B cell (primary cell): ENCODE results near the gene SYT17. TPM values are rescaled to one million over a fixed set of nuclear protein-coding genes. Genes with fewer than 3 reads are reported as not detected.
A peak's percentile ranks its signal among the peaks of the same experiment; 100 is the strongest.

Source experiments
- ATAC-seq: fragments of 200-7000 bp; cut with Tn5 transposase; one replicate; pipeline ENCODE4 v1.10.0; 2021; ENCODE audit warnings: low read depth, mild to moderate bottlenecking, moderate number of reproducible peaks, moderate library complexity
- CTCF ChIA-PET: fragments of 350-600 bp; sonication (Branson Sonifier 250); formaldehyde crosslinking; loops from one replicate; lab custom pipeline; 2021; ENCODE audit warnings: antibody characterized with exemption, inconsistent platforms; lab: Charles Lee
- POLR2A ChIA-PET: fragments of 350-600 bp; sonication (Branson Sonifier 250); formaldehyde crosslinking; loops from one replicate; lab custom pipeline; 2021; ENCODE audit warnings: antibody characterized with exemption; lab: Charles Lee
- DNase-seq: peaks from one replicate; pipeline ENCODE4 v3.0.0; 2013
- H2AFZ ChIP-seq: 2 replicates; pipeline ENCODE4 v1.6.1; 2012; ENCODE audit warnings: mild to moderate bottlenecking, low read depth, low read length; ENCODE audit not compliant: insufficient read depth, poor library complexity, severe bottlenecking
- H3K27ac ChIP-seq, 2 donors: 1 replicate in 1 of 2; 2 replicates in 1 of 2; pipeline ENCODE4 v1.5.1; 2012 to 2013; ENCODE audit warnings: low read length in 2 of 2, mild to moderate bottlenecking in 2 of 2, moderate library complexity in 1 of 2
- H3K27me3 ChIP-seq, 4 experiments: fragments of 200-600 bp in 1 of 4; sonication (generic) in 1 of 4; replicated peaks in 1 of 4; 1 replicate in 2 of 4; 2 replicates in 2 of 4; pipeline versions ENCODE4 v1.6.1 to v1.7.0; 2013 to 2016; ENCODE audit warnings: low read length in 3 of 4, mild to moderate bottlenecking in 2 of 4, mixed read lengths in 1 of 4, moderate library complexity in 1 of 4; ENCODE audit not compliant: insufficient read depth in 4 of 4, control insufficient read depth in 3 of 4; ENCODE audit errors: control extremely low read depth in 1 of 4
- H3K36me3 ChIP-seq, 2 experiments: replicated peaks in 1 of 2; 1 replicate in 1 of 2; 2 replicates in 1 of 2; pipeline versions ENCODE4 v1.6.1 to v1.7.1; 2013; ENCODE audit warnings: low read length in 1 of 2; ENCODE audit not compliant: insufficient read depth in 2 of 2, control insufficient read depth in 1 of 2; ENCODE audit errors: control extremely low read depth in 1 of 2, extremely low read depth in 1 of 2
- H3K4me1 ChIP-seq, 2 donors: fragments of 200-600 bp in 1 of 2; sonication (generic) in 1 of 2; 1 replicate in 1 of 2; 2 replicates in 1 of 2; pipeline versions ENCODE4 v1.5.1 to v1.6.1; 2013 to 2017; ENCODE audit warnings: low read length in 2 of 2; ENCODE audit not compliant: control insufficient read depth in 2 of 2, insufficient read depth in 2 of 2
- H3K4me2 ChIP-seq: replicated peaks from 2 replicates; pipeline ENCODE3; 2012; ENCODE audit warnings: mild to moderate bottlenecking, low read depth, low read length; ENCODE audit not compliant: poor library complexity, severe bottlenecking
- H3K4me3 ChIP-seq, 5 experiments: fragments of 200-600 bp in 1 of 5; sonication (generic) in 1 of 5; 1 replicate in 3 of 5; 2 replicates in 2 of 5; pipeline versions ENCODE4 v1.5.1 to v1.7.0; 2011 to 2016; ENCODE audit warnings: low read length in 4 of 5, mild to moderate bottlenecking in 4 of 5, low read depth in 2 of 5, control low read depth in 1 of 5, moderate library complexity in 1 of 5; ENCODE audit not compliant: insufficient read depth in 1 of 5; ENCODE audit errors: control extremely low read depth in 1 of 5, extremely low read depth in 1 of 5
- H3K79me2 ChIP-seq: fragments of 200-600 bp; sonication (generic); one replicate; pipeline ENCODE4 v1.6.0; 2016; ENCODE audit warnings: low read length; ENCODE audit not compliant: control insufficient read depth, insufficient read depth
- H3K9ac ChIP-seq: fragments of 200-600 bp; sonication (generic); 2 replicates; pipeline ENCODE4 v1.6.1; 2017; ENCODE audit warnings: mild to moderate bottlenecking, low read length, moderate library complexity
- H3K9me3 ChIP-seq, 3 donors: one replicate each; pipeline versions ENCODE4 v1.6.1 to v1.7.1; 2013; ENCODE audit warnings: low read length in 2 of 3; ENCODE audit not compliant: control insufficient read depth in 2 of 3, insufficient read depth in 1 of 3; ENCODE audit errors: control extremely low read depth in 1 of 3
- H4K20me1 ChIP-seq: 2 replicates; pipeline ENCODE4 v1.6.0; 2012; ENCODE audit warnings: mild to moderate bottlenecking, low read length; ENCODE audit not compliant: insufficient read depth, control insufficient read depth, poor library complexity, severe bottlenecking
- H3K27ac Mint-ChIP-seq: one replicate; pipeline ENCODE4 v1.8.0; 2021; ENCODE audit warnings: mixed read lengths
- H3K27me3 Mint-ChIP-seq: one replicate; pipeline ENCODE4 v1.8.0; 2021; ENCODE audit warnings: mixed read lengths
- H3K4me1 Mint-ChIP-seq: one replicate; pipeline ENCODE4 v1.8.0; 2021; ENCODE audit warnings: mixed read lengths
- H3K4me3 Mint-ChIP-seq: one replicate; pipeline ENCODE4 v1.8.0; 2021; ENCODE audit warnings: mixed read lengths
- H3K9me3 Mint-ChIP-seq: one replicate; pipeline ENCODE4 v1.8.0; 2022; ENCODE audit warnings: mixed read lengths; ENCODE audit not compliant: insufficient read depth
- CTCF ChIP-seq: fragments of 200-600 bp; IDR thresholded peaks from one replicate; pipeline ENCODE4 v1.8.0; 2022; ENCODE audit warnings: antibody characterized with exemption, mild to moderate bottlenecking
- EZH2 ChIP-seq: IDR thresholded peaks from 2 replicates; pipeline ENCODE4 v1.6.1; 2012; ENCODE audit warnings: borderline replicate concordance, low read depth, mild to moderate bottlenecking, moderate library complexity, low read length; ENCODE audit not compliant: insufficient read depth, poor library complexity, severe bottlenecking
- WGBS: methylation state at CpG from one replicate; pipeline ENCODE4 v1.1.5; 2013; ENCODE audit warnings: missing lambda C conversion rate; ENCODE audit not compliant: insufficient coverage; 5-methylcytosine and 5-hydroxymethylcytosine counted together
- intact Hi-C: fragments of 100-400 bp; cut with micrococcal nuclease; formaldehyde crosslinking; loops from one replicate; pipeline ENCODE4 v1.10.0; 2022
- polyA plus RNA-seq: library from polyadenylated mRNA; depleted of rRNA; stranded (reverse); fragments of >200 nt; gene quantifications from 2 replicates; pipeline ENCODE4 v1.2.3, GENCODE V29; 2012
- total RNA-seq, 2 donors: library from RNA; stranded (reverse); fragments of 120-200 nt in 1 of 2; gene quantifications; 1 replicate in 1 of 2; 2 replicates in 1 of 2; pipeline versions ENCODE4 v1.2.3 to v1.2.4, GENCODE V29; 2013 to 2022

The SYT17 gene
- total and polyA plus RNA-seq, 2 donors (not counting 1 experiment from before 2014, with no cell fraction given) = 24.9 to 27.7 TPM

- no peaks in the 10 kb centered on the region for H3K36me3 ChIP-seq
- peak overlapping the region; percentile 38 for H3K4me2 ChIP-seq
- TF ChIP-seq CTCF = no peak
- TF ChIP-seq EZH2 = no peak
- H3K9me3 ChIP-seq = peaks cover 0 to 10% (median 4%) of the 10 kb centered on the region in 3 donors
- peak overlapping the region; percentile 36 for H3K4me3 Mint-ChIP-seq
- H3K79me2 ChIP-seq = no peaks in the 10 kb centered on the region
- no peaks in the 10 kb centered on the region for H3K27me3 Mint-ChIP-seq
- H4K20me1 ChIP-seq = no peaks in the 10 kb centered on the region
- intact Hi-C loops = loop anchor here (2.0 kb wide), 1 partner anchor 14 kb away; no protein-coding TSS in a partner anchor
- 54% methylated on average over 6 of the region's 11 CpGs for WGBS
- H3K9me3 Mint-ChIP-seq = no peaks in the 10 kb centered on the region
- no peak for DNase-seq
- POLR2A ChIA-PET = interaction anchor here (0.9 kb wide), 1 partner anchor 36 kb away, joined by 3 read pairs; no protein-coding TSS in a partner anchor
- no peak overlapping the region for H3K27ac ChIP-seq
- H3K4me3 ChIP-seq = peak overlapping the region in 1 of 5 experiments; percentile 27
- H3K27ac Mint-ChIP-seq = peak overlapping the region; percentile 29
- peak overlapping the region; percentile 70 for H2AFZ ChIP-seq
- CTCF ChIA-PET = interaction anchor here (0.8 to 1.2 kb wide), 2 partner anchors 11 to 45 kb away, joined by 4 read pairs; no protein-coding TSS in a partner anchor
- H3K9ac ChIP-seq = no peak overlapping the region
- peak; percentile 22 for ATAC-seq
- no peaks in the 10 kb centered on the region for H3K27me3 ChIP-seq
- H3K4me1 Mint-ChIP-seq = peaks cover 46% of the 10 kb centered on the region
- peaks cover 7 to 26% of the 10 kb centered on the region in 2 donors for H3K4me1 ChIP-seq
Measured at GRCh38 chr16:19130852-19131824, 36.9 kb upstream of the SYT17 start.
